ENCODE results near the gene H6PD. TPM values are rescaled to one million over a fixed set of nuclear protein-coding genes. Genes with fewer than 3 reads are reported as not detected.

Gene H6PD
- total RNA-seq, 2 experiments from 2014 or later, result 7.5 to 7.8 TPM

GRCh38 chr1:9267352-9267686 lies 32.7 kb downstream of the H6PD start:
- Mint-ChIP-seq H3K4me1 (ENCODE audit: low read depth) (no peaks in the 10 kb centered on the region), H3K9me3 (no peaks in the 10 kb centered on the region), H3K4me3 (no peak overlapping the region), H3K27ac (no peak overlapping the region), H3K36me3 (ENCODE audit: low read depth) (no peaks in the 10 kb centered on the region), H3K27me3 (no peaks in the 10 kb centered on the region)
- DNase-seq, result no peak
- POLR2A ChIA-PET, result interaction anchor here (0.6 kb wide), 1 partner anchor 31 kb away, joined by 3 read pairs; no protein-coding TSS in a partner anchor
- intact Hi-C loops (cut with micrococcal nuclease), result loop anchor here (5.0 kb wide), 2 partner anchors 190 to 225 kb away; no protein-coding TSS in a partner anchor
- CTCF ChIA-PET, result interaction anchor here (0.7 to 3.9 kb wide), 38 partner anchors 9 to 324 kb away, joined by 3 to 36 read pairs (median 4); partner anchors contain the start of gene SLC25A33
- peak; percentile 38 for TF ChIP-seq CTCF (IDR thresholded peaks at IDR 0.05)
- ATAC-seq, result peak; percentile 21

- ATAC-seq (no peak), DNase-seq (no peak)
- H3K4me1 Mint-ChIP-seq (ENCODE audit: low read depth), result no peaks in the 10 kb centered on the region
- no peaks in the 10 kb centered on the region for H3K9me3 Mint-ChIP-seq
- CTCF ChIA-PET, result interaction anchor here (0.5 to 3.9 kb wide), 16 partner anchors 8 to 243 kb away, joined by 3 to 36 read pairs (median 5); no protein-coding TSS in a partner anchor
- no peak for TF ChIP-seq CTCF (IDR thresholded peaks at IDR 0.05)
- POLR2A ChIA-PET, result interaction anchor here (1.9 kb wide), 1 partner anchor 11 kb away, joined by 8 read pairs; no protein-coding TSS in a partner anchor
- no peaks in the 10 kb centered on the region for H3K27me3 Mint-ChIP-seq
- H3K4me3 Mint-ChIP-seq, result no peak overlapping the region
- no peak overlapping the region for H3K27ac Mint-ChIP-seq
- intact Hi-C loops (cut with micrococcal nuclease), result loop anchor here (5.0 kb wide), 2 partner anchors 189 to 224 kb away; no protein-coding TSS in a partner anchor
- H3K36me3 Mint-ChIP-seq (ENCODE audit: low read depth), result no peaks in the 10 kb centered on the region
These were observed 33.4 kb downstream of the H6PD start for GRCh38 chr1:9267827-9268581.

- no peak for TF ChIP-seq CTCF (IDR thresholded peaks at IDR 0.05)
- ChIA-PET CTCF (interaction anchor here (1.0 to 3.9 kb wide), 6 partner anchors 13 to 225 kb away, joined by 3 to 36 read pairs (median 12); no protein-coding TSS in a partner anchor), POLR2A (interaction anchor here (1.9 kb wide), 1 partner anchor 10 kb away, joined by 8 read pairs; no protein-coding TSS in a partner anchor)
- Mint-ChIP-seq H3K27ac (no peak overlapping the region), H3K27me3 (no peaks in the 10 kb centered on the region), H3K4me1 (ENCODE audit: low read depth) (no peaks in the 10 kb centered on the region), H3K36me3 (ENCODE audit: low read depth) (no peaks in the 10 kb centered on the region), H3K4me3 (no peak overlapping the region), H3K9me3 (no peaks in the 10 kb centered on the region)
- DNase-seq, result no peak
- intact Hi-C loops (cut with micrococcal nuclease), result loop anchor here (5.0 kb wide), 2 partner anchors 188 to 223 kb away; no protein-coding TSS in a partner anchor
- no peak for ATAC-seq
These were observed 34.5 kb downstream of the H6PD start for GRCh38 chr1:9269078-9269501.

- H3K36me3 Mint-ChIP-seq (ENCODE audit: low read depth), result no peaks in the 10 kb centered on the region
- no peaks in the 10 kb centered on the region for H3K9me3 Mint-ChIP-seq
- H3K27ac Mint-ChIP-seq, result no peak overlapping the region
- TF ChIP-seq CTCF (IDR thresholded peaks at IDR 0.05), result no peak
- ChIA-PET POLR2A (interaction anchor here (1.9 kb wide), 1 partner anchor 9 kb away, joined by 8 read pairs; no protein-coding TSS in a partner anchor), CTCF (interaction anchor here (0.8 to 3.9 kb wide), 4 partner anchors 12 to 221 kb away, joined by 3 to 36 read pairs (median 4); no protein-coding TSS in a partner anchor)
- no peaks in the 10 kb centered on the region for H3K27me3 Mint-ChIP-seq
- no peak for DNase-seq
- H3K4me3 Mint-ChIP-seq, result no peak overlapping the region
- H3K4me1 Mint-ChIP-seq (ENCODE audit: low read depth), result no peaks in the 10 kb centered on the region
- intact Hi-C loops (cut with micrococcal nuclease), result loop anchor here (5.0 kb wide), 2 partner anchors 188 to 223 kb away; no protein-coding TSS in a partner anchor
- no peak for ATAC-seq
These were observed 35.1 kb downstream of the H6PD start for GRCh38 chr1:9269721-9270120.
